ENCODE results near the gene GPR160.

Gene GPR160

DNA sequence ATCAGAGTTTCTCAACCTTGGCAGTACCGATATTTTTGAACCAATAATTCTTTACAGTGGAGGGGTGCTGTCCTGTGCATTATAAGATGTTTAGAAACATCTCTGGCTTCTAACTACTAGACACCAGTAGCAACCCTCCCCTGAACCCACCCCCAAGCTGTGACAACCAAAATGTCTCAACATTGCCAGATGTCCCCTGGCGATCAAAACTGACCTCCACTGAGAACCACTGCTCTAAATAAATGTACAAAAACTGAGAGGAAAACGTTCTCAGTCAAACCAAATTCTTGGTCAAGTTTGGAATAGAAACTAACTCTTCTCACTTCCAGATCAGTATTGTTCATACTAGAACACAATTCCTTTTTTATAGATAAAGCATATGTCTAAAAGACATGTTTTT, 58.5 kb downstream of the GPR160 start:
- no peak overlapping the region for H3K4me3 ChIP-seq (ENCODE audit: low read depth, low read length)
- TF ChIP-seq, protein P1, sequence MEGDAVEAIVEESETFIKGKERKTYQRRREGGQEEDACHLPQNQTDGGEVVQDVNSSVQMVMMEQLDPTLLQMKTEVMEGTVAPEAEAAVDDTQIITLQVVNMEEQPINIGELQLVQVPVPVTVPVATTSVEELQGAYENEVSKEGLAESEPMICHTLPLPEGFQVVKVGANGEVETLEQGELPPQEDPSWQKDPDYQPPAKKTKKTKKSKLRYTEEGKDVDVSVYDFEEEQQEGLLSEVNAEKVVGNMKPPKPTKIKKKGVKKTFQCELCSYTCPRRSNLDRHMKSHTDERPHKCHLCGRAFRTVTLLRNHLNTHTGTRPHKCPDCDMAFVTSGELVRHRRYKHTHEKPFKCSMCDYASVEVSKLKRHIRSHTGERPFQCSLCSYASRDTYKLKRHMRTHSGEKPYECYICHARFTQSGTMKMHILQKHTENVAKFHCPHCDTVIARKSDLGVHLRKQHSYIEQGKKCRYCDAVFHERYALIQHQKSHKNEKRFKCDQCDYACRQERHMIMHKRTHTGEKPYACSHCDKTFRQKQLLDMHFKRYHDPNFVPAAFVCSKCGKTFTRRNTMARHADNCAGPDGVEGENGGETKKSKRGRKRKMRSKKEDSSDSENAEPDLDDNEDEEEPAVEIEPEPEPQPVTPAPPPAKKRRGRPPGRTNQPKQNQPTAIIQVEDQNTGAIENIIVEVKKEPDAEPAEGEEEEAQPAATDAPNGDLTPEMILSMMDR (IDR thresholded peaks at IDR 0.05; ENCODE audit: low read depth, low read length), result no peak

DNA sequence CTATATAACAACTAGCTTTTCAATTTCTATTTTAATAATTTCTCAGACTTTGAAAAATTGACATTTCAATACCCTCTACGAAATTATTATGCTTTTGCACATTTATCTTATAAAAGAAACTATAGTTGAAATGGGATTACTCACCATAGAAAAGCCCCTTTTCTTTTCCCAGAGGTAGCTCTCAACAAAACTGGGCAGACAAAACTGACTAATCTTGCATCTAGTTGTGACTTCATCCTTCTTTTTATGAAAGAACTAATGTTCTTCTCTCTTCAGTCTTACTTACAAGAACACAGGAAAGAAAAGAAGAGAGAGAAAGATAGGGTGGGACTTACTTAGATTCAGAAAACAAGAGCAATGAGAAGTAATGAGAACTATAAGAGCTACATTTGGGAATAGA, 61.0 kb downstream of the GPR160 start:
- no peak overlapping the region for H3K4me3 ChIP-seq (ENCODE audit: low read depth, low read length)
- TF ChIP-seq, protein P1 (IDR thresholded peaks at IDR 0.05; ENCODE audit: low read depth, low read length), result no peak

DNA sequence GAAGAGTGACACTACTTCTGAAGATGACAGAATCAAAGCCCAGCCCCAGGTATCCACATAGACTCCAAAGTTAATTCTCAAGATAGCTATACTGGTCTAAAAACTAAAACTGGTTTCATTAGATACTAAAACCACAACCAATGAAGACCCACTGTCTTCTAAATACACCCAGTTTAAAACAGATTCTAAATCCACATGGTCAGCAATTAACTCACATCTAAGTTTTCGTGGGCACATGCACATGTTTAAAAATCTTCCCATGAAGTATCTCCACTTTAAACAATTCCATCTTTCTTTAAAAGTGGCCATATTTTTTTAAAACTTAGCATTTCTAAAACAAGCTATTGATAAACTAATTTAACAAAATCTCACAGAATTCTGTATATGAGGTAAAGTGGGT, 63.1 kb downstream of the GPR160 start:
- H3K4me3 ChIP-seq (ENCODE audit: low read depth, low read length), result no peak overlapping the region
- TF ChIP-seq, protein P1 (IDR thresholded peaks at IDR 0.05; ENCODE audit: low read depth, low read length), result no peak

DNA sequence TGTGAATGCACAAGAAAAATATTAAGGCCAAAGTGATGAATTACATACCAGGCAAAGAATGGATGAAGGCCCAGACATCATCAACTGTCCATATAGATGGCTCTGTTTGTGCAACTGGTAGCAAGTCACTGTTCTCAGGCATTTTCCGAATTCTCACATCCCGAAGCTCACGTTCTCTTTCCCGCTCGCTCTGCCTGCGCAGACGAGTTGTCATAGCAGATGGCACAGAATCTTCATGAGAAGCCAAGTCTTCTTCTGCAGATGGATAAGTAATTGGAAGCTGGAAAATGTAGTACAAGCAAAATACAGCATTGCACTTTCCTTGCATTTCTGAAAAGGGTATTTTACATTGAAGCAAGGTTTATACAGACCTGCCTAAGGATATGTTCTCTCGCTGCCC, 64.6 kb downstream of the GPR160 start:
- TF ChIP-seq, protein P1 (IDR thresholded peaks at IDR 0.05; ENCODE audit: low read depth, low read length), result no peak
- H3K4me3 ChIP-seq (ENCODE audit: low read depth, low read length), result no peak overlapping the region

DNA sequence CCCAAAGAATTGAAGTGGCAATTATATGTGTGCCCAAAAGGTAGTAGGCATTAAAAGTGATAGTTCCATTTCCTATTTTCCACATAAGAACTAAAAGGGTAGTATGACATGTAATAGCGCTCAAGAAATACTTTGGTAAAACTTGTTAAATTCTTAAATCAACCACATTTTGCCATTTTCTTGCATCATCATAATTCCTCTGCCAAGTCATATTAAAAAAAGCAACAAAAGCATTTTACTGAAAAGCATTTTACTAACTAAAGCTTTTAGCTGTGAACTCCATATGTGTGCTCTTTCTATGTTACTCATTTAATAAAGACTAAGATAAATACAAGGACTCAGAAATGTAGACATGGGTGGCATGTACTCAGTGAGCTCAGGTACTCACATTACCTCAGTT, 70.1 kb downstream of the GPR160 start:
- TF ChIP-seq, protein P1 (IDR thresholded peaks at IDR 0.05; ENCODE audit: low read depth, low read length), result no peak
- no peak overlapping the region for H3K4me3 ChIP-seq (ENCODE audit: low read depth, low read length)

DNA sequence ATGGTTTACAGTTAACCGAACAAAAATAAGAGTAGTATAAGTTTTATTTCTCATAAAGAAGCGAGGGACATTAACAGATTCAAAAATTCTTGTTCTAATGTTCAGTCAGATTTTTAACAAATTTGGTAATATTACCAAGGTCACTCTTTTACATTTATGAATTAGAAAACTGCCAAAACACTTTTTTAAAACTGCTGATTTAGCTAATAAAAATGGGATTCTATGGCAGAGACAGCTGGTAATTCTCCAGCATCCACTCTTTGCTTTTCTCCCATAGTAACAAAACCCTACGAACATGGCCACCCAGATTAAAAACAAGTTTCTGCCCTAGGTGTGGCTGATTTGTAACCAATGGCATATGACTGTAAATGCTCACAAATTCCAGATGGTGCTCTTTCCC, 71.2 kb downstream of the GPR160 start:
- TF ChIP-seq, protein P1 (IDR thresholded peaks at IDR 0.05; ENCODE audit: low read depth, low read length), result no peak

DNA sequence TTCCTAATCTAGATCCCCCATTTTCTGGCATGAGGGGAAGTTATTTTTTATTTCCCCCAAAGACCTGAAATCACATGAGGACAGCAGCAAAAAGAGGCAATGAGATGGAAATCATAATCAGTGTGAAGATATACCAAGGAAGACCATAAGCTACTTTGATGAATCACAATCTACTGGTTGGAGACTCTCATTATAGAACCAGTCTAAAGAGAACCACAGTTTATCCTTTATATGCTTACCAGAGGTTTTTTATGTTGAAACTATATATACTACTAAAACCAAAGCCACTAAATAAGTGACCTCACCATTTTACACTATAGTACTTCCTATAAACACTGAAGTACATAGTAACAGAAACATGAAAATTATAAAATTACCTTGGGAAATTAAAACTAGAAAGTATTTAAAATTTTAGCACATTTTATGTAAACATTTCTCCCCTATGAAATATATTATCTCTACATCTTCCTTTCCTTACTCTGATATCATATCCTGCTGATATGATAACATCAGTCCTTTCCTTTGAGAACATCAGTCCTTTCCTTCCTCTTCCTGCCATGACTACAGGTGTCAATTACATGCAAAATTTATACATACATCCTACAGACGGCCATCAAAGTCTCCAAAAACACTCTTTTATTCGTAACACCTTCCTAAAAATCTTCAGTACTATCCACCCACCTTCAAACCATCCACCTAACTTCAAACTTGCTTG, 71.9 kb downstream of the GPR160 start:
- TF ChIP-seq, protein P1 (IDR thresholded peaks at IDR 0.05; ENCODE audit: low read depth, low read length), result no peak
- H3K4me3 ChIP-seq (ENCODE audit: low read depth, low read length), result no peak overlapping the region

More for the DNA sequence above, 71.2 kb downstream of the GPR160 start:
- no peak overlapping the region for H3K4me3 ChIP-seq (ENCODE audit: low read depth, low read length)
